A673 (cell line): Measurements from ENCODE around the gene NOX3. TPM values are rescaled to one million over a fixed set of nuclear protein-coding genes. Genes with fewer than 3 reads are reported as not detected.

Source experiments
- BruUV-seq: library from RNA; stranded (reverse); fragments of 400-500 nt; replicated peaks from 2 replicates; lab custom pipeline; 2021; lab: Mats Ljungman, UMichigan
- CTCF ChIA-PET: fragments of 300-600 bp; sonication (Branson Sonifier 250); formaldehyde crosslinking; loops from one replicate; lab custom pipeline; 2022; ENCODE audit warnings: antibody characterized with exemption; lab: Charles Lee
- POLR2A ChIA-PET: fragments of 300-600 bp; sonication (Branson Sonifier 250); formaldehyde crosslinking; loops from one replicate; lab custom pipeline; 2022; ENCODE audit warnings: antibody characterized with exemption; ENCODE audit not compliant: low non-redundant PET; lab: Charles Lee
- DNase-seq: peaks from one replicate; pipeline ENCODE4 v3.0.0-alpha.2; 2015; ENCODE audit warnings: low spot score
- H3K27ac ChIP-seq: fragments of 200-600 bp; sonication (generic); 2 replicates; pipeline ENCODE4 v1.5.1; 2016; ENCODE audit warnings: mixed run types, low read depth, mild to moderate bottlenecking, mixed read lengths, antibody characterized with exemption, low read length; ENCODE audit not compliant: poor library complexity, severe bottlenecking
- H3K27me3 ChIP-seq: fragments of 200-600 bp; sonication (generic); replicated peaks from 2 replicates; pipeline ENCODE4 v1.6.1; 2017; ENCODE audit warnings: mixed run types, low read depth, mild to moderate bottlenecking, mixed read lengths, antibody characterized with exemption, low read length; ENCODE audit not compliant: insufficient read depth, poor library complexity
- H3K36me3 ChIP-seq: fragments of 200-600 bp; sonication (generic); 2 replicates; pipeline ENCODE4 v1.6.1; 2016; ENCODE audit warnings: mixed run types, mild to moderate bottlenecking, mixed read lengths, antibody characterized with exemption, low read length; ENCODE audit not compliant: insufficient read depth, poor library complexity, severe bottlenecking
- H3K4me1 ChIP-seq: fragments of 200-600 bp; sonication (generic); 2 replicates; pipeline ENCODE4 v1.6.1; 2017; ENCODE audit warnings: mixed run types, mild to moderate bottlenecking, mixed read lengths, antibody characterized with exemption, low read length; ENCODE audit not compliant: insufficient read depth, poor library complexity, severe bottlenecking
- H3K4me3 ChIP-seq: fragments of 200-600 bp; sonication (generic); 2 replicates; pipeline ENCODE4 v1.5.1; 2016; ENCODE audit warnings: low read depth, mixed run types, mild to moderate bottlenecking, mixed read lengths, low read length; ENCODE audit not compliant: poor library complexity, severe bottlenecking
- H3K9me3 ChIP-seq: fragments of 200-600 bp; sonication (generic); 2 replicates; pipeline ENCODE4 v1.6.1; 2016; ENCODE audit warnings: mixed run types, low read depth, mild to moderate bottlenecking, mixed read lengths, antibody characterized with exemption, low read length; ENCODE audit not compliant: poor library complexity, severe bottlenecking
- CTCF ChIP-seq: fragments of 300-800, 200-600 bp; sonication (generic); conservative IDR thresholded peaks from 2 replicates; pipeline ENCODE4 v1.5.1; 2017; ENCODE audit warnings: low read depth, mild to moderate bottlenecking, antibody characterized with exemption, low read length, moderate library complexity, mixed read lengths
- EZH2 ChIP-seq: fragments of 200-600 bp; sonication (generic); IDR thresholded peaks from 2 replicates; pipeline ENCODE4 v1.6.1; 2017; ENCODE audit warnings: borderline replicate concordance, low read depth, mild to moderate bottlenecking, mixed read lengths, antibody characterized with exemption, low read length; ENCODE audit not compliant: poor library complexity, severe bottlenecking
- intact Hi-C: fragments of 100-400 bp; cut with micrococcal nuclease; formaldehyde crosslinking; loops from one replicate; pipeline ENCODE4 v1.10.0; 2022; ENCODE audit not compliant: unreplicated experiment
- total RNA-seq: library from RNA; stranded (reverse); gene quantifications from 2 replicates; pipeline ENCODE4 v1.2.3, GENCODE V29; 2021

NOX3 gene
- total RNA-seq, 1 experiment from 2014 or later, result not detected

- H3K27me3 ChIP-seq, result no peaks in the 10 kb centered on the region
- no peaks in the 10 kb centered on the region for H3K36me3 ChIP-seq
- BruUV-seq, result no TSS peak
- ChIA-PET POLR2A (no interaction called here), CTCF (no interaction called here)
- peaks cover 20% of the 10 kb centered on the region for H3K9me3 ChIP-seq
- H3K27ac ChIP-seq, result no peak overlapping the region
- no peak for TF ChIP-seq CTCF
- H3K4me3 ChIP-seq, result no peak overlapping the region
- intact Hi-C loops, result no loop called here
- DNase-seq, result no peak
- H3K4me1 ChIP-seq, result no peaks in the 10 kb centered on the region
Measured at GRCh38 chr6:155352811-155353210, 102.8 kb downstream of the NOX3 start.

GRCh38 chr6:155352130-155352420 is 103.6 kb downstream of the NOX3 start:
- no TSS peak for BruUV-seq
- no peak overlapping the region for H3K4me3 ChIP-seq
- DNase-seq, result no peak
- POLR2A ChIA-PET, result no interaction called here
- intact Hi-C loops, result no loop called here
- CTCF ChIA-PET, result no interaction called here
- no peaks in the 10 kb centered on the region for H3K36me3 ChIP-seq
- H3K9me3 ChIP-seq, result peaks cover 20% of the 10 kb centered on the region
- TF ChIP-seq EZH2 (no peak), CTCF (no peak)
- H3K27me3 ChIP-seq, result no peaks in the 10 kb centered on the region
- H3K4me1 ChIP-seq, result no peaks in the 10 kb centered on the region
- no peak overlapping the region for H3K27ac ChIP-seq

- Histone ChIP-seq H3K27ac (no peak overlapping the region), H3K4me3 (no peak overlapping the region), H3K27me3 (no peaks in the 10 kb centered on the region), H3K9me3 (peaks cover 20% of the 10 kb centered on the region), H3K4me1 (no peaks in the 10 kb centered on the region), H3K36me3 (no peaks in the 10 kb centered on the region)
- ChIA-PET POLR2A (no interaction called here), CTCF (no interaction called here)
- TF ChIP-seq EZH2, result no peak
- TF ChIP-seq CTCF, result no peak
- DNase-seq, result no peak
- intact Hi-C loops, result no loop called here
- no TSS peak for BruUV-seq
Measured at GRCh38 chr6:155351273-155352129, 104.1 kb downstream of the NOX3 start.
